VCaP (cell line): ENCODE measurements around the gene CD180.

Experiments
- H3K27ac ChIP-seq: fragments of 450-650 bp; 2 replicates; pipeline ENCODE4 v1.5.1; 2017
- TF ChIP-seq, protein P1 (sequence below): fragments of 450-650 bp; conservative IDR thresholded peaks from 2 replicates; pipeline ENCODE4 v1.5.1; 2017; ENCODE audit warnings: mild to moderate bottlenecking, moderate library complexity

Gene CD180

GRCh38 chr5:67211926-67212325, 15.3 kb upstream of the CD180 start:
- no peak overlapping the region for H3K27ac ChIP-seq
- TF ChIP-seq, protein P1, sequence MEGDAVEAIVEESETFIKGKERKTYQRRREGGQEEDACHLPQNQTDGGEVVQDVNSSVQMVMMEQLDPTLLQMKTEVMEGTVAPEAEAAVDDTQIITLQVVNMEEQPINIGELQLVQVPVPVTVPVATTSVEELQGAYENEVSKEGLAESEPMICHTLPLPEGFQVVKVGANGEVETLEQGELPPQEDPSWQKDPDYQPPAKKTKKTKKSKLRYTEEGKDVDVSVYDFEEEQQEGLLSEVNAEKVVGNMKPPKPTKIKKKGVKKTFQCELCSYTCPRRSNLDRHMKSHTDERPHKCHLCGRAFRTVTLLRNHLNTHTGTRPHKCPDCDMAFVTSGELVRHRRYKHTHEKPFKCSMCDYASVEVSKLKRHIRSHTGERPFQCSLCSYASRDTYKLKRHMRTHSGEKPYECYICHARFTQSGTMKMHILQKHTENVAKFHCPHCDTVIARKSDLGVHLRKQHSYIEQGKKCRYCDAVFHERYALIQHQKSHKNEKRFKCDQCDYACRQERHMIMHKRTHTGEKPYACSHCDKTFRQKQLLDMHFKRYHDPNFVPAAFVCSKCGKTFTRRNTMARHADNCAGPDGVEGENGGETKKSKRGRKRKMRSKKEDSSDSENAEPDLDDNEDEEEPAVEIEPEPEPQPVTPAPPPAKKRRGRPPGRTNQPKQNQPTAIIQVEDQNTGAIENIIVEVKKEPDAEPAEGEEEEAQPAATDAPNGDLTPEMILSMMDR = no peak

DNA sequence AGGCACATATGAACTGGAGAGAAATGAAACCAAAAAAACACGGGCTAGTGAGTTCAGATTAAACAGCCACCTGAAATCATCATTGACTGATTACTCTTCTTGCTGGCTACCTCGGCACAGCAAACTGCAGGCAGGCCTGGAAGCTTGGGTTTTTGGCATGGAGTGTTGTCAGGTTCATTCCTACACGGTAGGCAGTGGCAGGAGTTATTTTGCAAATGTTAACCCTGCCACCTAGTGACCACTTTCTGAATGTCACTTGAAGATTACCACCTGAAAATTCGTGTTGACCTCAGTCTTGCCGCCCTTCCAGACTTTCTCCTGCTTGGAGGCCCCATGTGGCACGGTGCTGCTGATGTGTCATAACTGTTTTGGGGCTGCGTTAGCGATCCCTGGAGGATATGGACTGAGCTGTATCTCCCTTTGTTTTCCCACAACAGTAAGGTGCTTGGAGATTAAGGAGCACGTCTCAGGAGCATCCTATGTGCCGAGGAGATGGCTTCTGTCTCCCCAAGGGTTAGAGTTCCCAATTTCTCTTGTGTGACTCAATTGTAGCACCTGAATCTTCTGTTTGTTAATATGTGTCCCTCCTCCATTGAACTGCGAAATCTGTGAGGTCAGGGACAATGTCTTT, 12.7 kb upstream of the CD180 start:
- TF ChIP-seq, protein P1 = peak; percentile 89
- H3K27ac ChIP-seq = 0 out of 2 replicates have a peak overlapping the region, but pooled peaks have one; percentile 25

DNA sequence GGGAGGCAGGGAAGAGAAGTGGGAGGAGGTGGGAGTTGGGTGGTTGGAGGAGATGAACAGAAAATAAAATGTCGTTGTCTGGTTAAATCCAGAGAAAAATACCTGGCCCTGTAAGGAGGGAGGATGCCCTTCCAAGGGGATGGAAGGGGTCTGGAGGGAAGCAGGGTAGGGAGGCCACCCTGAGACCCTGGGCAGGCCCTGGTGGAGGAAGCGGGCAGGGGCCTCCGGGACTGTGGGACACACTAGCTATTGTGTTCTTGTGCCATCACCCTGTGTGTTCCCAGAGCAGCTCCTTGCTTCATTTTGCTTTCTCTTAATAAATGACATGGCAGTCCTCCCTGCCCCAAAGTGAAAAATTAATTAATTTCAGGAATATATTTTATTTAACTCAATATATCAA, 11.8 kb upstream of the CD180 start:
- peak overlapping the region; percentile 25; the same call in 1 of the 2 replicates for H3K27ac ChIP-seq
- TF ChIP-seq, protein P1 = no peak

DNA sequence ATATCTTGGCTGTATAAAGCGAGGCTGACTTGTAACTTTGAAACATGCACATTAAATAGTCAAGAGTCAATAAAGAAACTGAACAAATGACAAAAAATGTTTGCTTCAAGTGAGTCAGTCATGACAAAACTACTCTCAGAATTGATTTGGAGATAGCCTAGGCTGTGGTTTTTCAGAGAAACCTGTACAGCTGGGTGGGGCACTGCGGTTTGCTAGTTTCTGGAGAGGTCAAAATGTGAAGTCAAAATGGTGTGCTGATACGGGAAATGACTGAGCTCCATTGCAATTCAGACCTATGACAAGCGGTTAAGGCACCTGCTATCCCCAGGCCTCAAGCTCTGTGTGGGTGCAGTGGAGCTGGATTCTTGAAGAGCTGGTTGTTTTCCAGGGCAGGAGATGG, 10.3 kb upstream of the CD180 start:
- peak overlapping the region; percentile 45 for H3K27ac ChIP-seq
- TF ChIP-seq, protein P1 = no peak

GRCh38 chr5:67206461-67206860, 9.9 kb upstream of the CD180 start:
- TF ChIP-seq, protein P1 = no peak
- peak overlapping the region; percentile 45 for H3K27ac ChIP-seq

- TF ChIP-seq, protein P1 = no peak
- peak overlapping the region; percentile 45 for H3K27ac ChIP-seq
Measured at GRCh38 chr5:67205981-67206380, 9.4 kb upstream of the CD180 start.

- no peak overlapping the region for H3K27ac ChIP-seq
- TF ChIP-seq, protein P1 = no peak
Measured at GRCh38 chr5:67204821-67205220, 8.2 kb upstream of the CD180 start.
